GM18951 (cell line): ENCODE results near the gene CHRD.

Experiments used
- POLR2A ChIP-seq: IDR thresholded peaks from 4 replicates; pipeline ENCODE4 v1.6.1; 2011; ENCODE audit warnings: mild to moderate bottlenecking; ENCODE audit not compliant: insufficient read length, insufficient read depth; ENCODE audit errors: extremely low read depth
- in situ Hi-C: fragments of 300-500 bp; cut with MboI; formaldehyde crosslinking; loops from one replicate; pipeline ENCODE4 v1.12.0; 2022; ENCODE audit warnings: low sequenced_read_pairs, mixed read lengths, inconsistent platforms; ENCODE audit not compliant: unreplicated experiment

The CHRD gene

GRCh38 chr3:184352149-184352785 is 27.6 kb upstream of the CHRD start:
- TF ChIP-seq POLR2A, result no peak
- in situ Hi-C loops, result loop anchor here (25.0 kb wide), 1 partner anchor 185 kb away; no protein-coding TSS in a partner anchor

GRCh38 chr3:184352897-184353545 is 26.8 kb upstream of the CHRD start:
- in situ Hi-C loops, result loop anchor here (25.0 kb wide), 1 partner anchor 184 kb away; no protein-coding TSS in a partner anchor
- no peak for TF ChIP-seq POLR2A

- no peak for TF ChIP-seq POLR2A
Measured at GRCh38 chr3:184353546-184353941, 26.3 kb upstream of the CHRD start.

GRCh38 chr3:184354121-184354728 is 25.6 kb upstream of the CHRD start:
- no peak for TF ChIP-seq POLR2A
- in situ Hi-C loops, result loop anchor here (25.0 kb wide), 1 partner anchor 183 kb away; no protein-coding TSS in a partner anchor

More at GRCh38 chr3:184353546-184353941, 26.3 kb upstream of the CHRD start:
- in situ Hi-C loops, result loop anchor here (25.0 kb wide), 1 partner anchor 184 kb away; no protein-coding TSS in a partner anchor

GRCh38 chr3:184354754-184355153 is 25.1 kb upstream of the CHRD start:
- in situ Hi-C loops, result loop anchor here (25.0 kb wide), 1 partner anchor 183 kb away; no protein-coding TSS in a partner anchor
- no peak for TF ChIP-seq POLR2A

- in situ Hi-C loops, result loop anchor here (25.0 kb wide), 1 partner anchor 182 kb away; no protein-coding TSS in a partner anchor
- TF ChIP-seq POLR2A, result no peak
Measured at GRCh38 chr3:184355261-184356040, 24.4 kb upstream of the CHRD start.

- in situ Hi-C loops, result loop anchor here (25.0 kb wide), 1 partner anchor 180 kb away; no protein-coding TSS in a partner anchor
- no peak for TF ChIP-seq POLR2A
Measured at GRCh38 chr3:184357248-184358123, 22.4 kb upstream of the CHRD start.

GRCh38 chr3:184358124-184358767 is 21.6 kb upstream of the CHRD start:
- in situ Hi-C loops, result loop anchor here (25.0 kb wide), 1 partner anchor 179 kb away; no protein-coding TSS in a partner anchor
- no peak for TF ChIP-seq POLR2A

GRCh38 chr3:184358921-184359350 is 20.9 kb upstream of the CHRD start:
- in situ Hi-C loops, result loop anchor here (25.0 kb wide), 1 partner anchor 178 kb away; no protein-coding TSS in a partner anchor
- no peak for TF ChIP-seq POLR2A

GRCh38 chr3:184359610-184360009 is 20.2 kb upstream of the CHRD start:
- in situ Hi-C loops, result loop anchor here (25.0 kb wide), 1 partner anchor 178 kb away; no protein-coding TSS in a partner anchor
- TF ChIP-seq POLR2A, result no peak
